Stimulated activated CD8-positive, alpha-beta memory T cell treated with anti-CD3 and anti-CD28 coated beads, Interleukin-12 subunit alpha, Interleukin-12 subunit beta, amount 100 ng/mL, for 1 hour (primary cell): Measurements from ENCODE around the gene AKR1E2.

Experiments used
- DNase-seq: peaks from one replicate; pipeline ENCODE4 v3.0.0-alpha.2; 2020; ENCODE audit warnings: low read depth

Gene AKR1E2

DNA sequence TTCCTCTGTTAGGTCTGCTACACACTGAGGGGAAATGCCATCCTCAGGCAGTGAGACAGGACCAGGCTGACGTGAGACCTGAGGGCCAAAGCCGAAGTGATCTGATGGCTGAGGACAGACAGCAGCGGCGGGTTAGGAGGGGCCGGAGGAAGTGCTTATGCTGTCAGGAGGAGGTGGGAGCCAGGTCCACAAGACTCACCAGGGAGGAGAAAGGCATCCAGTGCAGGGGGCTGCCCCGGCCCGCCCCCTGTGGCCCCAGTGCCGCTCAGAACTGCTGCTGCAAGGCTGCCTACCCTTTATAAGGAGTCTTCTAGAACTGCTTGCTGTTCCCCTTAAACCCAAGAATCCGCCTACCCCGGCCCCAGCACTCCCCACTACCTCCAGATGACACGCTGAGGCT, 19.8 kb downstream of the AKR1E2 start:
- no peak for DNase-seq

DNA sequence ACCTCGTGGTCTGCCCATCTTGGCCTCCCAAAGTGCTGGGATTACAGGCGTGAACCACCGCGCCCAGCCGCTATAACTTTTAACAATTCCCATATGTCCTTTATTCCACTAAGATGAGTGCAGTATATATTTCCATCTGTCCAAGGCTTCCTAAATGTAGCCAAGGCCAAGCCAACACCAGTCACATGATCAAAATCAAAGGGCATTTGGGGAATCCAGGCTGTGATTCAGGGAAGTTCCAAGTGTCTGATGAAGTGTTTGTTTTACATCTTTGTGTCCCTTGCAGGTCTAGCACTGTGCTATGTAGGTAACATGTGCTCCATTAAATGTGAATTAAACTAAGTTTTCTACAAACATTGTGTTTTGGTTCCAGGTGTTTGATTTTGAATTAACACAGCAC, 20.8 kb downstream of the AKR1E2 start:
- DNase-seq = no peak

DNA sequence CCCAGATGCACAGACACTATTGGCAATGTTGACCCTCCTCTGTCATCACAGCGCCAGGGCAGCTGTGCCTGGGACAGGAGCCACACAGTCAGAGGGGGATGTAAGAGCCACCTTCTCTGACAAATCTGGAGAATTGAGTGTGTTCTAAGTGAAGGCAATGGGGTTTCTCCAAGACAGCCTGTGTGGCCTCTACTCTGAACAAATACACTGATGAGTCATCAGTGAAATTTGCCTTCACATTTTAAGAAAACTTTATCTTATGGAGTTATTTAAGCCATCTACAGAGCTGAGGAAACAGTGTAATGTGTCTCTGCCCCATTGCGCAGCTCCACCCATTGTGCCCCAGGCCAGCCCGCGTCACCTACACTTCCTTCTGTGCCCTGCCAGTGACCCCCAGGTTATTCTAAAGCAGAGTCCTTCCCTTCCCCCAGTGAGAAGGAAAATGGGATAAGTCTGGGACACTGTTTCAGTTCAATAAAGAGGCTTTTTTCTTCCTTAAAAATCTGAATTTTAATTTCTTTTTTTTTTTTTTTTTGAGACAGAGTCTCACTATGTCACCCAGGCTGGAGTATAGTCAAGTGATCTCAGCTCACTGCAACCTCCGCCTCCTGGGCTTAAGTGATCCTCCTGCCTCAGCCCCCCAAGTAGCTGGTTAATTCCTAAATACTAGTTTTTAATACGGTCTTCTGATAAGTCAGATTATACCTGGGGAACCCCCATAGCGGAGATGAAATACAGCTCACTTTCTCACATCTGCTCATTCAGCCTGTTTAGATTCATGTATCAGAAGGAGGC, 21.8 kb downstream of the AKR1E2 start:
- no peak for DNase-seq

DNA sequence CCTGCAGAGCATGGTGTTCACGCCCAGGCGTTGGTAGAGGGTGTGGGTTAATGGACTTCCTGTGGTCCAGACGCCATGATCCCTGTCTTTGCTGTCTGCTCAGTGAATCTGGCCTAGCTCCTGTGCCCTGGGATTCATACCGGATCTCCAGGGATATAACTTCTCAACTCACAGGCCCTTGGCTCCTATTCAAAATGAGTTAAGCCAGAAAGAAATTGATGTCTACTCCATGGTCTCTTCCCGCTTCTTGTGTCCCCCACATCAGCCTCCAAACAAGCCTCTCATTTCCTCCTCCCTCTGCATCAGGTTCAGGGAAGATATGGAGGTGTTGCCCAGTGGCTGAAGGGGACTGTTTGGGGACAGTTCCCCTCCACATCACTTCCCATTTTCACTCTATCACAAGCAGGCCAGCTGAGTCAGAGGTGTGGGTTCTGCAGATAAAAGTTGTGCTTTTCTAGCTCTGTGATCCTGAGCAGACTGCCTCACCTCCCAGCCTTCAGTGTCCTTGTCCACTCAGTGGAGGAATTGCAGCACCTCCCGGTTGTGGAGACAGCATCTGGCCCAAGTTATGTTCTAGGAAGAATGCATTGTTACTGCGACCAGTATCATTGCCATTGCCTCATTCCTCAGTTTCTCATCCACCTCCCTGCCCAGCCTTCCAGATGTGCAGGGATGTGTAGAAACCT, 22.5 kb downstream of the AKR1E2 start:
- DNase-seq = no peak

DNA sequence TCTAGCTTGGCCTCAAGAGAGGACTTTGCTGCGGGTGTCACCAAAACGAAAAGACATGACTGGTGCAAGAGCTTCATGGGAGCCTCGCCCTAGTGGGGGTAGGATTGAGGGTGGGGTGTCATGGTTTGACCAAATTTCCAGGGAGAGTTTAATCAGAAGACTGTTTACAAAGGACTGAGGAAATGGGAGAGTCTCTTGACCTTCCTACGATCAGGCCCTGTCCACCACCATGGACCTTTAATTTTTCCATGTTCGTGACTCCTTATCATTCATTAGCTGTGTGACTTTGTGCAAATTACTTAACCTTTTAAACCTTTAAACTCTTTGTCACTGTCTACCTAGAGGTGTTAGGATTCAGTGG, 23.0 kb downstream of the AKR1E2 start:
- no peak for DNase-seq

DNA sequence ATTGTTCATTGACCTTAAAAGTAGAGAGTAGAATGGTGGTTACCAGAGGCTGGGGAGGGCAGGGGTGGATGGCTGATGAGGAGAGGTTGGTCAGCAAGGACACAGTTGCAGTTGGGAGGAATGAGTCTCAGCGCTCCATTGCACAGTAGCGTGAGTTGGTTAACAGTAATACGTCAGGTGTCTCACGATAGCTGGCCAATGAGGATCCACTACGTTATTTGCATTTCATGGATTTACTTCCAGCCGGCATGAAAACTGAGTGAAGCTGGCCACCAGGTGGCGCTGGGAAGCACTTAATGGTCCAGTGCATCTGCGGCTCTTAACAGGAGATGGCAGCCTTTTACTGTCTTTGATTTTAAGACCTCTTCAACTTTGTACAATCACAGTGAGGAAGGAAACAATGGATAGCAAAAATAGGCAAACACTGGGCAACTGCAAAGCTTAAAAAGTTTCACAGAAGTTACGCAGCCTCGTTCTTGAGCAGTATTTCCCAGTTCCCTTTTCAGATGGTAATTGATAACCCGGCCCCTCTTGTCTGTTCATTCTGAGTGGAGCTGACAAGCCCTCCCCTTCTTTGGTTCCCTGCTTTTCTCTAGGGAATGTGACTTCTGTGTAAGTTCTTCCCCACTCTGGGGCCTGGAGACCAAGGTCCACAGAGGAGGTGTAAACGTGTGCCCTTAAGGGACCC, 23.7 kb downstream of the AKR1E2 start:
- peak; percentile 78 for DNase-seq

DNA sequence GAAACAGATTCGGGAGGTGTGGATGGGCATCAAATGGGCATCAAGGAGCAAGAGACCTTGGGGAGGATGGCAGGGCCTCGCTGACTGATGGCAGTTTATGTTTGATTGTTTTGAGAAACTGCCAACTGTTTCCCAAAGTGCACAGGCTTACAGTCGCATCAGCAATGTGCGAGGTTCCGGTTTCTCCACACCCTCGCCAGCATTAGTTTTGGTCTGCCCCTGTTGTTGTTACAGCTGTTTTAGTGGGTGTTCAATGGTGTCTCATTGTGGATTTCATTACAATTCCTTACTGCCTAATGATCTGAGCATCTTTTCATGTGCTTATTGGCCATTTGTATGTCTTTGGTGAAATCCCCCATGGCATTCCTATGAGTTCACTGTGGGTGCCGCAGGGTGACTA, 24.4 kb downstream of the AKR1E2 start:
- DNase-seq = no peak

DNA sequence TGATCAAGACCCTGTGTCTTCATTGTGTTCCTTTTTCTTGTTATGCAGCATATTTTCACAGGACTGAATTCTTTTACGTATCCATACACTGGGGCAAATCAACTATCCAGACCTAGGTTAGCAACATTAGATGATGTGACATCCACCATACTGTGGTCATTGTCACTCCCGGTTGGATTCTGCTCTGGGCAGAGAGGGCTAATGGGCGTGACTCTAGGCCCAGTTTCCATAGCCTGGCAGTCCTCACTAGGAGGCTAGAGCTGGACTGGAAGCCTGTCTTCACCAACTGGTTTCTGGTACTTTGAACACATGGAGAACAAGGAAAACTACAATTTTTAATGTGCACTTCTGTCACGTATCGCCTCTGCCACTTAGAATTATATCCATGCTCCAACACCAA, 25.2 kb downstream of the AKR1E2 start:
- no peak for DNase-seq

DNA sequence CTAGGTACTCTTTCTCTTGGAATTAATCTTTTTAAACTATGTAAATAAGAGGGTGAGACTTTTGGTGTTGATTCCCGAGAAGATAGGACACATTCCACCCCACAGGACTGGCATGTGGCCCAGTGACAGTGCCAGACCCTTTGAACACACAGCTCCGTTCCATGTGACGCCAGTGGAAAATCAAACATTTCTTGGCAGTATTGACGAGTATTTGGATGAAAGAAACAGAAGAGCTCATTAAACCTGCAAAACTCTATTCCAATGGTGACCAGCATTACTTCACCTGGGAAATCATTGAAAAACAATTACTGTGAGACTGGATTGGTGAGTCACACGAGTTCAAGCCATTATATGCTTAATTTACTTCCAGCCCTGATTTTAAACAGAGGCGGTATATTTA, 25.8 kb downstream of the AKR1E2 start:
- DNase-seq = no peak

DNA sequence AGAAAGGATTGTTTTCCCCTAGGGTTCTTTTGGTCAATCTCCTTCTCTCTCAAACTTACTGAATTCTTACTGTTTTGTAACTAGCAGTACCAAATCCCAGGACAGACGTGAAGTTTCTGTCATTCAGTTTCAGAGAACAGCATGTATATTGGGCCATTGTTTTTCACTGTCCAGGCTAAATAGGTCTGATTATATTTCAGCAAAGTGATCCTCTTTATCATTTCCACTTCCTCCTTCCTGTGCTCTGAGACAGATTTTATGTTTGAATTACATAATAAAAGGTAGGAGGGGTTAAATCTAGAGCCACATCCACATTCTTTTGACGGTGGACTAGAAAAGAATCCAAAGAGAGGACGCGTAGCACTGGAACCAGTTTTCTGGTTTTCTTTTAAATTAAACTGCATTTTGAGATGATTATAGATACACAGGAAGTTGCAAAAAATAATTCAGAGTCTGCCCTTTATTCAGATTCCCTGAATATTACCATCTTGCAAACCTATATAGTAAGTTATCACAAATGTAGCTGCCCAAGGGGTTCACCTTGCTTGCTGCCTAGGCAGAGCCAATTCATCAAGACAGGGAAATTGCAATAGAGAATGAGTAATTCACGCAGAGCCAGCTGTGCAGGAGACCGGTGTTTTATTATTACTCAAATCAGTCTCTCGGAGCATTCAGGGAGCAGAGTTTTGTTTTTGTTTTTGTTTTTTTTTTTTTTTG, 40.1 kb downstream of the AKR1E2 start:
- no peak for DNase-seq

DNA sequence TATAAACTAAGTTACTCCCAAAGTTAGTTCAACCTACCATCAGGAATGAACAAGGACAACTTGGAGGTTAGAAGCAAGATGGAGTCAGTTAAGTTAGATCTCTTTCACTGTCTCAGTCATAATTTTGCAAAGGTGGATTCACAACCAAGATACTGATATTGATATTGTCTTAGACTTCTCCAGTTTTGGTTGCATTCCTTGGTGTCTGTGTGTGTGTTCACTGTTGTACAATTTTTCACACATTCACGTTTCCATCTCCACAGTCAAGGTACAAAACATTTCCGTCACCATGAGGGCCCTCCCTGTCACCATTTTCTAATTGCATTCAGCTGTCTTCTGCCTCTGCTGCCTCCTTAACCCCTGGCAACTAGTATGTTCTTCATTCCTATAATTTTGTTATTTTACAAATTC, 41.1 kb downstream of the AKR1E2 start:
- DNase-seq = no peak

DNA sequence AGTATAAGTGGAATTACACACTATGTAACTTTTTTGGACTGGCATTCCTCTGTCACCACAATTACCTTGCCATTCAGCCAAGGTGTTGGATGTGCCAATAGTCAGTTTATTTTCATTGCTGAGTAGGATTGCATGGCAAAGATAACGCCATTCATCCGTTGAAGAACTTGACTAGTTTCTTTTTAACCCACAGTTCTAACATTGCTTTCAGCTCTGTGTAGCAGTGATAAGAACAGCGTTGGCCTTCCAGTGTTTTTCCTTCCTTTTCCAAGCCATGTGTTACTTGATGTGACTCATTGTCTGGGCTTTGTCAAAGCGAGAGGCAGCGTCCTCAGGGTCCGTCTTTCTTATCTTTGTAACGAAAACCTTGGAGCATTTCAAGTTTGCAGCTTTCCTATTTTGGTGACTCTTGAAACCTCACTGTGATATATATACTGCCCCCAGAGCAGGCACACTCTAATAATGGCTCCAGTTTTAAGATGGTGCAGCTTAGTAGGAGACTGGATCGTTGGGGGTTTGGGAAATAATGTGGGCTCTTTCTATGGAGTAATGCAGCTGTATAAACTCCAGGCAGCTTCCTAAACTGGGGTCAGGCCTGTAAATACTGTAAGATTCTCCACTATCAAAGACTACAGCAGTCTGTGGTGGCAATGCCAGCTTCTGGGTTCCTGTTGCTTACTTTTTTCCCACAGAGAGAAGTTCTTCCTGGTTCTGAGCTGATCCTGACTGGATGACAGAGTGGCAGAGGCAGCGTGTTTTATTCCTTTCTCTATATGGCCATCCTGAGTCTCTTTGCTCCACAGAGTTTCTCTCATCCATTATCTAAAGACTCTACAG, 41.7 kb downstream of the AKR1E2 start:
- DNase-seq = no peak

DNA sequence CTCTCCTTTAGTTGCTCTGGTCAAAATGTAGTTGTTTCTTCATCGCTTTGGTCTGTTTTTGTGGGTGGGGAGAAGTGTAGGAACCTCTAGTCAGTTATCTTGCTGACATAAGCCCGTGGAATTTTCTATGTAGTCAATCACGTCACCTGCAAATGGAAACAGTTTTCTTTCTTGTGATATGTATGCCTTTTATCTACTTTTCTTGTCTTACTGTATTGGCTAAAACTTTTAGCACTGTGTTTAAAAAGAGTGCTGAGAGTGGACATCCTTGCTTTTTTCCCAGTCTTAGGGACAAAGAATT, 42.3 kb downstream of the AKR1E2 start:
- no peak for DNase-seq

DNA sequence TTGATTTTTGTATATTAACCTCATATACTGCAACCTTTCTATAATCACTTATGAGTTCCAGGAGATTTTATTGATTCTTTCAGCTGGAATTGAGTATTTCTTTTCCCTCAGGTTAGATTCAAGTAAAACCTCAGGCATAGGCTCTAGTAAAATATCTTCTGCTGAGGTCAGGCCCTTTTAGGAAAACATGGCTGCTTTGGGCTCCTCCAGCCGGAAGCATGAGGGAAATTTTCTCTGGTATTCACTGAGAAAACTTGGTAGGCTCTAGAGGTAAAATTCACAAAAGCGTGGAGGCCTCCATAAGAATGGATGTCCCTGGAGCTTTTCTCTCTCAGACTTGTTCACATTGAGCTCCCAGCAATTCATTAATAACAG, 56.7 kb downstream of the AKR1E2 start:
- no peak for DNase-seq

DNA sequence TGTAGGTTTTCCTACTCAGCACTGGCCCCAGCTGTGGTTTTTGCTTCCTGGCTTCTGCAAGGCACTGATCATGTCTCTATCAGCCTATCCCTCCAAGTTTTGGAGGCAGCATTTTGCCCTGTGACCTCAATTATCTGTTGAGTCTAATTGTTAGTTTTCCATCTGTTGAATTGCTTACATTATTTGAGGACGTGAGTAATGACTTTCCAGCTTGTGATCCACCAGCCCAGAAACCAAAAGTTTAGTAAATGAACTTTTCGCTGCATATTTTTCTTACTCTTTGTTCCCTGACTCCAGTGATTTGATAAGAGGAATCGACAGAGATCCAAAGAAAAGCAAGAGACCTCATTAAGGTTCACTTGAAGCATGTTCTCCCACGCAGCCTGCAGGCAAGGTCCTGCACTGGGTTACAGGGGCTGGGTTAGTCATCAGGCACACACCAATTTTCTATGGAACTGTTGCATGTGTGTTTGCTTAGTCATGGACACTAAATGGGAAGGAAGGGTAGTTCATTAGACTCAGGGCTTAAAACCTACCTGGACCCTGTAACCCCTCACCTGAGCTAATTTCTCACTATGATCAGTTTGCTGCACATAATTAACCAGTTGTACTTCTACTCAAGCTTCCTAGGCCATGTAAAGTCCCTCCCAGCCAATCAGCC, 57.2 kb downstream of the AKR1E2 start:
- no peak for DNase-seq

DNA sequence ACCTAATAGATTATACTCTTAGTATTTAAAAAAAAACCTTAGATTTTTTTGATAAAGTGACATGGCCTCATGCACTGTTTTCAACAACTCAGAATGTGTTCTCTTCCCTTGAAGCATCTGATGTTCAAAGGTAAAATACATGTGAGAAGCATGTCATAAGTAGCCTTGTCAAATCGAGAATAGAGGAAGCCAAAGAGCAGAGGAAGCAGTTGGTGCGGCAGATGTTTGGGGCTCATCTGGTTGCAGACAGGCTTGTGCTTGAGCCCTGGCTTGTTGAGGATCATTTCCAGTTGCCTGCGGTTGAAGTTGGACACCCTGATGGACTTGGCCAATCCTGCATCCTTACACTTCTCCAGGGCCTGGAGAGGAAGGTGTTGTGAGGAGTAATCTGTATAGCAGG, 59.2 kb downstream of the AKR1E2 start:
- no peak for DNase-seq

DNA sequence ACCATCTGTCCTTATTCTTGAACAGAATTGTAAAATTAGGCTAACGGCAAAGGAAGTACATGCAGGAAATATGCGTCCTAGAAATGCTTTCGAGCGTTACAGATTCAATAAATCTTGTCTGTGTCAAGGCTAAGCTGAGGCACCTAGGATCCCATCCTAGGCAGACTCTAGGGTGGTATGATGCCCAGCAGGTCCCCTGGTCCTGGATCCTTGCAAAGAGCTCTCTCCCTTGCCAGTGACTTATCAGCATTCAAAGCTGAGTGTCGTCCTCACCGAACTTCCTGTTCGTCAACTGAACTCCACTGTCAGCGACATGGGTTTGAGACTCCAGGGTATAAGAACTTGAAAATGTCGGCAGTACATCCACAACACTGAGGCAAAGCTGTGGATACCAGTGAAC, 61.5 kb downstream of the AKR1E2 start:
- DNase-seq = no peak

DNA sequence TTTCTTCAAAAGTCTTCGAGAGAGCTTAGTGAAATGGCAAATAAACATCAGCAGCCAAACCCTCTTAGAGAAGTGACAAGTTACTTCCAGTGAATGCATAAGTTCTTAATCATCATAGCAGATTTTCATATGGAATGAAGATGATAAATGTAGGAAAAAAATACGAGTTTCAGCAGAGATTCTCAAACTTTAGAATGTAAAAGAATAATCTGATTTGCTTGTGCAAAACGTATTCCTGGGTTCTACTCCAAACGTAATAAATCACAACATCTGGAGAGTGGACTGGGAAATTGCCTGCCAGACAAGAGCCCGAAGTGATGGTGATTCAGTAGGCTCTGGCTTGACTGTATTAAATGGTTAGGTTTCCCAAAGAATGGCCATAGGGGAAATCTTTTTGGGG, 62.2 kb downstream of the AKR1E2 start:
- DNase-seq = no peak

DNA sequence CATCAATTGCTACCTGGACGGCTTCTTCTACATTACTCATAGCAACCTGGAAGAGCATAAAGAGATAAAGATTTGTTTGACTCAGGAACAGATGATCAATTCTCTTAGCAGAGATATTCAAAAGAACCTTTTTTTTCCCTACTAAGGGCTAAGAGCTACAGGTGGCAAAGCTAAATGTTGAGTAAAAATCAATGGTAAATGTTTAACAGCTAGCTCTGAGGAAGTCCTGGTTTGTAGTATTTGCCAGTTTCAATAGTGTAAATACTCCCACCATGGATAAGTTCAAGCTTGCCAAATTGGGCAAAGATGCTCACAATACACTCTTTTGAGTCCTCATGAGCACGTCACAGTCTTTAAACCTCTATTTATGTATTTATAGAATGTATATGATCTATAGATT, 64.0 kb downstream of the AKR1E2 start:
- DNase-seq = no peak

DNA sequence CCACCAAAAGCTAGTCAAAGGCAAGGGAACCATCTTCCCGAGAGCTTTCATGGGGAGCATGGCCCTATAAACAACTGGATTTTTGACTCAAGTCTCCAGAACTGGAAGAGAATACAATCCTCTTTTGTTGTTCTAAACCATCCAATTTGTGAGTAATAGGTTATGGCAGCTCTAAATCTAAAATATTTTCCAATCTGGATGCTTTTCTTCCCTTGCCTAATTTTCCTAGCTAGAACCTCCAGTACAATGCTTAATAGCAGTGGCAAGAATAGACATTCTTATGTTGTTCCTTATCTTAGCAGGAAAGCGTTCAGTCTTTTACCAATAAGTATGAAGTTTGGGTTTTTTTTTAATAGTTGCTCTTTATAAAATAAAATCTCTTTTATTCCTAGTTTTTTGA, 66.7 kb downstream of the AKR1E2 start:
- no peak for DNase-seq

DNA sequence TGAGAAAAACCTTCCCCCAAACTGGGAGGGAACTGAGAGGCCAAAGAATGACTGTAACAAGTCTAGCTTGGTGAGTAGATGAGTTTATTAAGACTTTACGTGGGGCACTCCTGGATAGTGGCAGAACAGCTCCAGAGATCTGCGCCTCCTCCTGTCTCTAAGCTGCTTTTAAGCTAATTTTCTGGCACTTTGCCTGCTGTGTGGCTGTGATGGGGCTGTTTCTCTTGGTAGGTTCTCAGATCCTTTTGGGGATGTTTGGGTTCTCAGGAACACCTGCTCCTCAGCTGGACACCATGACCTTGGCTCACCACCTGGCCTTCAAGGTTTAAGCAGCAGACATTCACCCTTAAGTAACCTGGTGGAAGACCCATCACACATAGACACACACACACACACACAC, 68.3 kb downstream of the AKR1E2 start:
- DNase-seq = no peak
